Testis (tissue), 2 donors: Measurements from ENCODE around the gene MYOG.

ENCODE experiments used
- CTCF ChIP-seq, 3 experiments: fragments of 450-650 bp in 2 of 3; fragments of 200-600 bp in 1 of 3; sonication (generic) in 1 of 3; IDR thresholded peaks; one replicate each; pipeline ENCODE4 v1.5.1; 2016 to 2019; ENCODE audit warnings: antibody characterized with exemption in 3 of 3, mild to moderate bottlenecking in 2 of 3, moderate library complexity in 1 of 3
- POLR2A ChIP-seq: fragments of 450-650 bp; IDR thresholded peaks from one replicate; pipeline ENCODE4 v1.6.1; 2017; ENCODE audit warnings: antibody characterized with exemption, mild to moderate bottlenecking, moderate library complexity

- TF ChIP-seq CTCF (IDR thresholded peaks at IDR 0.05) = peak in 2 of 3 experiments; percentile 5 to 19
- TF ChIP-seq POLR2A = no peak
These were observed 954 bp downstream of the MYOG start for GRCh38 chr1:203084588-203085527.
